ENCODE data around the gene UBR4. TPM values are rescaled to one million over a fixed set of nuclear protein-coding genes. Genes with fewer than 3 reads are reported as not detected.

The UBR4 gene
- total RNA-seq, 3 donors from 2014 or later = 114 to 145 (median 140) TPM

DNA sequence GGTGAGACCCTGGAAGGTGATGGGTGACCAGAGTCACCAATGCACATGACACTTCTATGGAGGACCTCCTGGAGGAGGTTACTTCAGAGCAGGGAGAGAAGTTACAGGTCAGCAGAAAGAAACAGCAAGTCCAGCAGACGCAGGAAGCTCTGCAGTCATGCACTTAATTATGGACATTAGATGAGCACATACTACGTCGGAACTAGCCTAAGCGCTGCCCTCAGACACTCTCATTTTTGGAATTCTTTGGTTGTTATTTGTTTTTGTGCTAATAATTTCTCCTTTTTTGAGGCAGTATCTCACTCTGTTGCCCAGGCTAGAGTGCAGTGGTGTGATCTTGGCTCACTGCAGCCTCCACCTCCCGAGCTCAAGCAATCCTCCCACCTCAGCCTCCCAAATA, 160.3 kb downstream of the UBR4 start:
- intact Hi-C loops (cut with DNase I; ENCODE audit: low total_unique reads) = no loop called here
- Histone ChIP-seq H3K9me3 (no peaks in the 10 kb centered on the region), H3K36me3 (no peaks in the 10 kb centered on the region), H3K27ac (no peak overlapping the region), H3K27me3 (peaks cover 0 to 14% of the 10 kb centered on the region in 2 donors), H3K4me1 (no peaks in the 10 kb centered on the region), H3K4me3 (no peak overlapping the region)
- DNase-seq (ENCODE audit: low spot score in 2 of 2) = no peak
- TF ChIP-seq POLR2A (IDR thresholded peaks at IDR 0.05) (no peak), POLR2AphosphoS5 (IDR thresholded peaks at IDR 0.05) (no peak)
- TF ChIP-seq, protein P1, sequence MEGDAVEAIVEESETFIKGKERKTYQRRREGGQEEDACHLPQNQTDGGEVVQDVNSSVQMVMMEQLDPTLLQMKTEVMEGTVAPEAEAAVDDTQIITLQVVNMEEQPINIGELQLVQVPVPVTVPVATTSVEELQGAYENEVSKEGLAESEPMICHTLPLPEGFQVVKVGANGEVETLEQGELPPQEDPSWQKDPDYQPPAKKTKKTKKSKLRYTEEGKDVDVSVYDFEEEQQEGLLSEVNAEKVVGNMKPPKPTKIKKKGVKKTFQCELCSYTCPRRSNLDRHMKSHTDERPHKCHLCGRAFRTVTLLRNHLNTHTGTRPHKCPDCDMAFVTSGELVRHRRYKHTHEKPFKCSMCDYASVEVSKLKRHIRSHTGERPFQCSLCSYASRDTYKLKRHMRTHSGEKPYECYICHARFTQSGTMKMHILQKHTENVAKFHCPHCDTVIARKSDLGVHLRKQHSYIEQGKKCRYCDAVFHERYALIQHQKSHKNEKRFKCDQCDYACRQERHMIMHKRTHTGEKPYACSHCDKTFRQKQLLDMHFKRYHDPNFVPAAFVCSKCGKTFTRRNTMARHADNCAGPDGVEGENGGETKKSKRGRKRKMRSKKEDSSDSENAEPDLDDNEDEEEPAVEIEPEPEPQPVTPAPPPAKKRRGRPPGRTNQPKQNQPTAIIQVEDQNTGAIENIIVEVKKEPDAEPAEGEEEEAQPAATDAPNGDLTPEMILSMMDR (IDR thresholded peaks at IDR 0.05) = no peak

DNA sequence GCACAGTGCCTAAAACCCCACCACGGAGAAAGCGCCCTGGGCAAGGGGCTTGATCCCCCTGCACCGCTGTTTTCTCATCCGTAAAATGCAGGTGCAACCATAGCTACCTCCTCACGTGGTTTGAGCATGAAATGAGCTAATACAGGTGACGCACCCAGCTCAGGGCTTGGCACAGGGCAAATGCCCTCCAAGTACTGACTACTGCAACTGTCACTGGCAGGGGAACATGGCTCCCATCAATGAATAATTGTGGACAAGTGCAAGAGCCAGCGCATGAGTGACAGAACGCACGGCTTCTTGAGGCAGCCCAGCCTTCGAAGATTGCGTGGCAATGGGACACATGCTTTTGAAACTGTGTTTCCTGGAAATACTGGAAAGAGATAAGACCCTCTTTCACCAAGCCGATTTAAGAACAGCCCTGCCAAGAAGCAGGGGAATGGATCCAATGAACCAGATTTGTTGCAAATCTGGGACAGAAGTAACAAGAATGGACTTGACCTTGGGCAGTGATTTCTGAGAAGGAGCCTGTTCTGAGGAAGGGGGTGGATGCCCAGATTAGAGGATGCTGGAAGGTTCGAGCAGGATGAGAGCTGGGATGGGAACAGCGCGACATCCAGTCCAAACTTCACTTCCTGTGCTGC, 160.8 kb downstream of the UBR4 start:
- intact Hi-C loops (cut with DNase I; ENCODE audit: low total_unique reads) = no loop called here
- no peak for DNase-seq (ENCODE audit: low spot score in 2 of 2)
- Histone ChIP-seq H3K27me3 (peaks cover 0 to 8% of the 10 kb centered on the region in 2 donors), H3K27ac (no peak overlapping the region), H3K4me3 (no peak overlapping the region), H3K36me3 (no peaks in the 10 kb centered on the region), H3K4me1 (no peaks in the 10 kb centered on the region), H3K9me3 (no peaks in the 10 kb centered on the region)
- TF ChIP-seq, protein P1 (IDR thresholded peaks at IDR 0.05) = no peak
- no peak for TF ChIP-seq POLR2AphosphoS5 (IDR thresholded peaks at IDR 0.05)
- TF ChIP-seq POLR2A (IDR thresholded peaks at IDR 0.05) = no peak

DNA sequence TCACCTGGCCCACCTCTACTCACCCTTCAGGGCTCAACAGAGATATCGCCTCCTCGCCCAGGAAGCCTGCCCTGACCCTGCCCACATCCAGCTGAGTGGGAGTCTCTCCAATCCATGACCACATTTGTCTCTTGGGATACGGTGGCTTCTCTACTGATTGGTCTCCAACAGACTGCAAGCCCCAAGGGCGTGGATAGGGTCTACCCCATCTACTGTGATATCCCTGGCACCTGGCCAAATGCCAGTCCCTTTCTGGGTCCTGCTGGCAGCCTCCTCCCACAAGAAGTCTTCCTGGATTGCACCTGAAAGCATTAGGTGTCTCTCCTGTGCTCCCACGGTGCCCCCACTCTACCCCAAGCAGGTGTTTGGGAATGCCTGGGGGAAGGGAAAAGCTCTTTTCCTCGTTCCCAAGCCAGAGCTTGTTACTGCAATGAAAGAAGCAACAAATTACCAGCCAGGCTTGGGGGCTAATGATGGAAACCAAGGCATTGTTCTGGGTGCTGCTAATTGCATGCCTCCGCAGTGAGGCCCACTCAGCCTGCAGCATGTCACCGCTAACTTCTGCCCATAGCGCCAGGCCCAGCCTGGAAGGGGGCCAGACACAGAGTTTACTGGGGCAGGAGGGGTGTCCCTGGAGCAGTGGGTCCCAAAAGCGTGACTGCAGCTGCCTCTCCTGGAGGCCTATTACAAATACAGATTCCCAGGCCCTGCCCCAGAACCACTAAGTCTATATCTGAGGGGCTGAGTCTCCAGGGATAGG, 162.9 kb downstream of the UBR4 start:
- Histone ChIP-seq H3K4me3 (no peak overlapping the region), H3K36me3 (no peaks in the 10 kb centered on the region), H3K27ac (no peak overlapping the region), H3K27me3 (no peaks in the 10 kb centered on the region), H3K4me1 (no peaks in the 10 kb centered on the region), H3K9me3 (no peaks in the 10 kb centered on the region)
- TF ChIP-seq, protein P1 (IDR thresholded peaks at IDR 0.05) = no peak
- TF ChIP-seq POLR2AphosphoS5 (IDR thresholded peaks at IDR 0.05) (no peak), POLR2A (IDR thresholded peaks at IDR 0.05) (no peak)
- intact Hi-C loops (cut with DNase I; ENCODE audit: low total_unique reads) = no loop called here
- DNase-seq (ENCODE audit: low spot score in 2 of 2) = no peak

DNA sequence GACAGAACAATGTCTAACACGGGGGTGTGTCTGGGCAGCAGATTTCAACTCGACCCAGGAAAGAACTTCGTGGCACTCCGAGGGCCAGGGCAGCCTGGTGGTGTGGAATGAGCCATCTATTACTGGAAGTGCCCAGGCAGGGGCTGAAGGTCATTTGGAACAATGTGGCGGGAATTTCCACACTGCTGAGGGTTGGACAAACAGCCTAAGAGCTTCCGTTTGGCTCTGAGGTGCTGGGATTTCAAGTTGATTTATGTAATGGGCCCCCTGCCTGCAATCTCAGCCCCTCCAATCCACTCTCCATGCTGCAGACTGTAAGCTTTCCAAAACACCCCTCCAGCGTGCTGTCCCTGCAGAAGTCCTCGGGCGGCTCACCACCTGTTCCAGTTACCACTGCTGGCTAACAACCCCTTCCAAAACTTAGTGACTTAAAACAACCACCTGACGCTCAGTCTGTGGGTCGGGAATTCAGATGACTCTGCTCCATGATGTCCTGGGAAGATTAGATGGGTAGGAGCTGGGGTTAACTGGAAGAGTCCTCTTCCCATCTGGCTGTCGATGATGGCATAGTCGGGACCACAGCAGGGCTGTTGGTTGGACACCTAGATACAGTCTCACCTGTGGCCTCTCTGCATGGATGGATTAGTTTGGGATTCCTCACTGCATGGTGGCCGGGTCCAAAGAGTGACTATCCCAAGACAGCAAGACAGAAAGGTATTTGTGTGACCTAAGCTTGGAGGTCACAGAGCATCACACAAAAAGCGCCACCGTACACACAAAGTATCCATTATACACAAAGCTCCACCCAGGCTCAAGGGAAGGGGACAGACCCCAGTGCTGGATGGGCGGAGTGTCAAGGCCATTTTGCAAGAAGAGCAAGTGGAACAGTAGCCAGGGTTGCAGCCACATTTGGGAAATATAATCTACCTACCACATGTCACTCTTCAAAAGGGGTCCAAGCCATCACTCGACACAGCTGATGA, 163.9 kb downstream of the UBR4 start:
- Histone ChIP-seq H3K4me3 (no peak overlapping the region), H3K27me3 (no peaks in the 10 kb centered on the region), H3K36me3 (no peaks in the 10 kb centered on the region), H3K4me1 (no peaks in the 10 kb centered on the region), H3K27ac (no peak overlapping the region), H3K9me3 (no peaks in the 10 kb centered on the region)
- DNase-seq (ENCODE audit: low spot score in 2 of 2) = no peak
- intact Hi-C loops (cut with DNase I; ENCODE audit: low total_unique reads) = no loop called here
- no peak for TF ChIP-seq POLR2AphosphoS5 (IDR thresholded peaks at IDR 0.05)
- TF ChIP-seq POLR2A (IDR thresholded peaks at IDR 0.05) = no peak
- TF ChIP-seq, protein P1 (IDR thresholded peaks at IDR 0.05) = no peak
